ENCODE results near the gene OVOL3.
"Not testable (repeated sequence)": the region's sequence is repeated elsewhere in the genome, so short reads cannot be mapped to it uniquely, and the experiment has no call there.

OVOL3 gene

GRCh38 chr19:36101550-36102327 lies 9.2 kb upstream of the OVOL3 start:
- DNase-seq, result no peak

DNA sequence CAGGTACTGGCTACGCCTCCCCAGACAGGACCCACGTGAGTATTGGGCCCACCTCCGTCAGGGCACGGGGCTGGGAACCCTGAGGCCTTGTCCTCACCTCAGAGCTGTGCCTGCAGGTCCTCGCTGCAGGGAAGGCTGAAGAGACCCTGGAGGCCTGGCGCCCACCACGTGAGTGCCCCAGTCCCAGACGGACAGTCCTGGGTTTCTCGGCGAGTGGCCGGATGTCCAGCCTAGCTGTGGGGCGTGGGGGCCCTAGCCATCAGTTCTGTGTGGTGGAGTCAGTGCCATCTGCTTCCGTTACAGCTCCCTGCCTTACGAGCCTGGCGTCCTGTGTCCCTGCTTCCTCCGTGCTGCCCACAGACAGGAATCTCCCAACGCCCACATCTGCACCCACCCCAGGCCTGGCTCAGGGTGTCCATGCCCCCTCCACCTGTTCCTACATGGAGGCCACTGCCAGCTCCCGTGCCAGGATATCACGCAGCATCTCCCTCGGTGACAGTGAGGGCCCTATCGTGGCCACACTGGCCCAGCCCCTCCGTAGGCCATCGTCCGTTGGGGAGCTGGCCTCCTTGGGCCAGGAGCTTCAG lies 7.8 kb upstream of the OVOL3 start:
- DNase-seq, result no peak

- no peak for DNase-seq
Observed at GRCh38 chr19:36103842-36104552, 6.9 kb upstream of the OVOL3 start.

GRCh38 chr19:36106441-36106840 lies 4.5 kb upstream of the OVOL3 start:
- no peak for DNase-seq

DNA sequence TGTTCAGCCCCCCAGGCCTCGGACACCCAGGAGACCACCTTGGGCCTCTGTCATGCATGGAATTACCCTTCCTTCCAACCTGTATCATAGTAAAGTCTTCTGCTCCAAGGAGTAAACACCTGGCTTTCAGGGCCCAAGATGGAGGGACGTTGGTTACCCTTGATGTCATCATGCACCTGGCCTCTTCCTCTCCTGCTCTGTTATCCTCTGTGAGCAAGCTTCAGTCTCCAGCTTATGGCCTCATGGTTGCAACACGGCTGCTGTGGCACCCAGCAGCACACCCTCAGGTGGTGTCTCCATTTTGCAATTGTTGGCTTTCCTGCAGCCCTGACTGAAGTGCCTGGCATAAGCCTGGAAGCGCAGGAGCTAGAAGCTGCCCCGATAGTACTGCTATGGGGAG lies 4.0 kb upstream of the OVOL3 start:
- DNase-seq, result no peak

GRCh38 chr19:36108684-36109083 lies 2.3 kb upstream of the OVOL3 start:
- DNase-seq, result no peak

- no peak for DNase-seq
Observed at GRCh38 chr19:36111200-36111539, 227 bp downstream of the OVOL3 start.

GRCh38 chr19:36112678-36113077 lies 1.7 kb downstream of the OVOL3 start:
- no peak for DNase-seq

DNA sequence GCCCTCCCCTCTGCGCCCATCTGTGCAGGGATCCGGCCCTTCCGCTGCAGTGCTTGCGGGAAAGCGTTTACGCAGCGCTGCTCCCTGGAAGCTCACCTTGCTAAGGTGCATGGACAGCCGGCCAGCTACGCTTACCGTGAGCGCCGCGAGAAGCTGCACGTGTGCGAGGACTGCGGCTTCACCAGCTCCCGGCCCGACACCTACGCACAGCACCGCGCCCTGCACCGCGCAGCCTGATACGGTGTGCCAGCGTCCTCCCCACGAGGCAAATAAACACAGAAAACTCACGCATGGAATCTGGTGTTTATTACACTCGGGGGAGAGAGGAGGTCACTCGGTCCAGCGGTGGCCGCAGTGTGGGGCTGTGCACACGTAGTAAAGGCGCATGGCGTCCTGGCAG lies 2.5 kb downstream of the OVOL3 start:
- no peak for DNase-seq

DNA sequence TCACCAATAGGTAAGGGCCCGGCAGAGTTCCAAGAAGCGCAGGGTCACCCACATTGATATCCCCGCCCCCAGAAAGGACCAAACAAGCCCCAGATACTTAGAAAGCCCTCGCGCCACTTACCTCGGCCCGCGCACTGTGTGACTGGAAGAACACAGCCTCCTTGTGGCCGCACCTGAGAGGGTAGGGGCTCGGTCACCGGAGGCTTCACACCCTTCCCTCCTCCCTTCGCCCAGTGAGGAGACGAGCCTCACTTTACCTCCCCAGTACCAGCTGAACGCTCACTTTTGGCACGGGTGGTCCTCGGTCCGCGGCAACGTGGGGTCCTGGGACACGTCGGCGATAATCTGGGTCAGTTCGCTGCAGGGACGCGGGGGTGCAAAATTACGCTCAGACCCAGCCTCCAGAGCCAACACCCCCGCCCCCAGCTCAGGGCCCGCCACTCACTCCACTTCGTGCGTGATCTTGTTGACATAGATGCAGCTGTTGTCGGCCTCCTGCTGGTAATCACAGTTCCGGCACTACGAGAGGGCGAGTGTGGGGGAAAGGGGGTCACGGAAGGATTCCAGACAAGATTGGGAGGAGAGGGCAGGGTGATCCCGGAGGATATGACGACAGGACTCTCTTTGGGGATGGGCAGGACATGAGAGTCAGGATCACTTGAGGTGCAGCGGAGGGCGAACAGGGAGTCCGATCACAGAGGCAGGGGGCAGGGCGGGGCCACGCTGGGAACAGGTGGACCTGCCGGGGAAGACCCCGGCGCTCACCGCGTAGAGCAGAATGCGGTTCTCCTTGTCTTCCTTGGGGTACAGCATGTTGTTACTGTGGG lies 3.2 kb downstream of the OVOL3 start:
- peak; percentile 20 for DNase-seq

- DNase-seq, result peak; percentile 100
Observed at GRCh38 chr19:36114721-36115452, 3.9 kb downstream of the OVOL3 start, which contains the start of gene POLR2I. Gene POLR2I, minus strand, starts transcription at chr19:36114875. Its CDS starts 19 bp downstream, at chr19:36114856.

- peak; percentile 11 for DNase-seq
Observed at GRCh38 chr19:36115453-36116343, 4.8 kb downstream of the OVOL3 start, which contains the start of gene TBCB. Gene TBCB, plus strand, starts transcription at chr19:36115468. Its CDS starts 93 bp downstream, at chr19:36115561.

DNA sequence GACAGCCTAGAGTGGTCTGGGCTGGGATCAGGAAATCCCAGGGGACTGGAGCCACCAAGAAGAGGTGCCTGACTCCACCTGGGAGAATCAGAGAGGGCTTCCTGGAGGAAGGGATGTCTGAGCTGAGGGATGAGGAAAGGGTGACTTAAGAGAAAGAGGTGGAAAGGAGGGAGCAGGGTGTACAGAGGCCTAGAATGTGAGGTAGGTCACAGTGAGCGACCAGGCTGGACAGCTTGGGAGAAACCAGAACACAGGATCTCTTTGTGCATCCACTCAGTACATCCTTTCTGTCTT lies 5.3 kb downstream of the OVOL3 start:
- DNase-seq, result no peak

- DNase-seq, result no peak
Observed at GRCh38 chr19:36120092-36120983, 9.4 kb downstream of the OVOL3 start.

- DNase-seq, result no peak
Observed at GRCh38 chr19:36120984-36121358, 10.0 kb downstream of the OVOL3 start.

DNA sequence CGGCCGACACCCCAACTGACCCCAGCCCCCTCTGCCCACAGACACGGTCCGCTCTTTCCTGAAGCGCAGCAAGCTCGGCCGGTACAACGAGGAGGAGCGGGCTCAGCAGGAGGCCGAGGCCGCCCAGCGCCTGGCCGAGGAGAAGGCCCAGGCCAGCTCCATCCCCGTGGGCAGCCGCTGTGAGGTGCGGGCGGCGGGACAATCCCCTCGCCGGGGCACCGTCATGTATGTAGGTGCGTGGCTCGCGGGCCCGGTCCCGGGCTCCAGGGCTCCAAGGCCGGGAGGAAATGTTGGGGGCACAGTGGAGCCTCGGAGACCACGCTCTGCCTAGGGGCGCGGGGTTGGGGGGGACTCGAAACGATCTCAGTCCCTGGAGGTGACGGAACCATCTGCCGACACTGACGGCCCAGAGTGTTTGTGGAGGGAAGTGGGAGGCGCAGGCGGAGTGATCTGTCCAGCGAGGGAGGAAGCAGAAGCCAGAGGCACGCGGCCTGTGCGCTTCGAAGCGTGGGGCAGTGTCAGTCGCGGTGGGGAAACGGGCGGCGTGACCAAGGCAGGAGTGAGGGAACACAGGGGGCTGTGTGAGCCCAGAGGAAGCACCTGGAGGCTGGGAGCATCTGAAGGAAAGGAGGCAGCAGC lies 10.7 kb downstream of the OVOL3 start:
- DNase-seq, result no peak

DNA sequence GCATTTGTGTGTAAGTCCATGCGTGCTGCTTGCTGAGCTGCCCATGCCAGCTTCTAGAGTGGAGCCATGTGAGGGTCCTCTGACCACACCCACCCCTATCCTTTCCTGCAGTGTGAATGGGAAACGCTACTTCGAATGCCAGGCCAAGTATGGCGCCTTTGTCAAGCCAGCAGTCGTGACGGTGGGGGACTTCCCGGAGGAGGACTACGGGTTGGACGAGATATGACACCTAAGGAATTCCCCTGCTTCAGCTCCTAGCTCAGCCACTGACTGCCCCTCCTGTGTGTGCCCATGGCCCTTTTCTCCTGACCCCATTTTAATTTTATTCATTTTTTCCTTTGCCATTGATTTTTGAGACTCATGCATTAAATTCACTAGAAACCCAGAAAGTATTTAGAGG lies 14.6 kb downstream of the OVOL3 start:
- no peak for DNase-seq

GRCh38 chr19:36128392-36128736 lies 17.4 kb downstream of the OVOL3 start:
- DNase-seq, result no peak

DNA sequence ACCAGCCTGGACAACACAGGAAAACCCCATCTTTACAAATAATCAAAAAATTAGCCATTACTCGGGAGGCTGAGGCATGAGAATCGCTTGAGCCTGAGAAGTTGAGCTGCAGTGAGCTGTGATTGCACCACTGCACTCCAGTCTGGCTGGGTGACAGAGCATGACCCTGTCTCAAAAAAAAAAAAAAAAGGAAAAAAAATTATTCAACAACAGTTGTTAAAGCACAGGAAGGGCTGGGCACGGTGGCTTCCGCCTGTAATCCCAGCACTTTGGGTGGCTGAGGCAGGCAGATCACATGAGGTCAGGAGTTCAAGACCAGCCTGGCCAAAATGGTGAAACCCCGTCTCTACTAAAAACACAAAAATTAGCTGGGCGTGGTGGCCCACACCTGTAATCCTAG lies 20.3 kb downstream of the OVOL3 start:
- DNase-seq, result peak; percentile 43

GRCh38 chr19:36134867-36135266 lies 23.9 kb downstream of the OVOL3 start:
- not testable (repeated sequence) for DNase-seq
